ENCODE results near the gene FRMD1.

DNA sequence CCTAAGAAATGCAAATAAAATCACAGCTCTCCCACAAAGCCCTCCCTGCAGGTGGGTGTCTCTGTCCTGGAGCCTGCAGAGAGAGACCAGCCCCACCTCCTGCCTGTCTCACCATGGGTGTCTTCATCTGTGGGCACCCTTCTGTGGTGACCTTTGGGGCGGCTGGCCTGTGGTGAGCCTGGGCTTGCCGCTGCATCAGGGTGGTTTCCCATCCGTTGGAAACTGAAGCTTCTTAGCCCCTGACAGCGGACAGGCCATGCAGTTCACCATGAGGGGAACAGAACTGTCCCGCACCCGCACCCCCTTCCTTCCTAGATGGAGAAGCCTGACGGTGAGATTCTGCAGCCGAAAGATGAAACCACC lies 42.3 kb upstream of the FRMD1 start:
- TF ChIP-seq, protein P1, sequence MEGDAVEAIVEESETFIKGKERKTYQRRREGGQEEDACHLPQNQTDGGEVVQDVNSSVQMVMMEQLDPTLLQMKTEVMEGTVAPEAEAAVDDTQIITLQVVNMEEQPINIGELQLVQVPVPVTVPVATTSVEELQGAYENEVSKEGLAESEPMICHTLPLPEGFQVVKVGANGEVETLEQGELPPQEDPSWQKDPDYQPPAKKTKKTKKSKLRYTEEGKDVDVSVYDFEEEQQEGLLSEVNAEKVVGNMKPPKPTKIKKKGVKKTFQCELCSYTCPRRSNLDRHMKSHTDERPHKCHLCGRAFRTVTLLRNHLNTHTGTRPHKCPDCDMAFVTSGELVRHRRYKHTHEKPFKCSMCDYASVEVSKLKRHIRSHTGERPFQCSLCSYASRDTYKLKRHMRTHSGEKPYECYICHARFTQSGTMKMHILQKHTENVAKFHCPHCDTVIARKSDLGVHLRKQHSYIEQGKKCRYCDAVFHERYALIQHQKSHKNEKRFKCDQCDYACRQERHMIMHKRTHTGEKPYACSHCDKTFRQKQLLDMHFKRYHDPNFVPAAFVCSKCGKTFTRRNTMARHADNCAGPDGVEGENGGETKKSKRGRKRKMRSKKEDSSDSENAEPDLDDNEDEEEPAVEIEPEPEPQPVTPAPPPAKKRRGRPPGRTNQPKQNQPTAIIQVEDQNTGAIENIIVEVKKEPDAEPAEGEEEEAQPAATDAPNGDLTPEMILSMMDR (IDR thresholded peaks at IDR 0.05; ENCODE audit: borderline replicate concordance, extremely low read depth, low read length, poor library complexity, severe bottlenecking) = no peak
- no peak for TF ChIP-seq EZH2 (IDR thresholded peaks at IDR 0.05; ENCODE audit: borderline replicate concordance, low read depth, low read length, severe bottlenecking)
